ENCODE measurements around the gene ZNF26.
"Not testable (repeated sequence)": the region's sequence is repeated elsewhere in the genome, so short reads cannot be mapped to it uniquely, and the experiment has no call there.

The ZNF26 gene

GRCh38 chr12:132955094-132956010, 30.8 kb upstream of the ZNF26 start:
- no peaks in the 10 kb centered on the region for H3K27me3 ChIP-seq (ENCODE audit: control insufficient read depth, insufficient read depth, low read length)
- peak overlapping the region; percentile 91 for H3K4me3 ChIP-seq (ENCODE audit: low read depth, low read length)
- no peaks in the 10 kb centered on the region for H3K36me3 ChIP-seq (ENCODE audit: control insufficient read depth, insufficient read depth, low read length)
- H3K9ac ChIP-seq, result no peak overlapping the region
- no peak for TF ChIP-seq CTCF (IDR thresholded peaks at IDR 0.05)
- peak overlapping the region; percentile 78 for H2AFZ ChIP-seq
- no peaks in the 10 kb centered on the region for H3K4me1 ChIP-seq
- H3K27ac ChIP-seq, result peak overlapping the region; percentile 49
- peak overlapping the region; percentile 87 for H3K4me2 ChIP-seq (ENCODE audit: low read length)
- peaks cover 2% of the 10 kb centered on the region for H3K79me2 ChIP-seq
- no peaks in the 10 kb centered on the region for H3K9me3 ChIP-seq (ENCODE audit: control insufficient read depth, low read length)

GRCh38 chr12:132956011-132956788, 30.0 kb upstream of the ZNF26 start, which contains the start of gene ZNF605:
Gene ZNF605 (minus strand): TSS chr12:132956306. CDS start chr12:132945635, 10,671 bp downstream.
- H3K27me3 ChIP-seq (ENCODE audit: control insufficient read depth, insufficient read depth, low read length), result no peaks in the 10 kb centered on the region
- peak within 1 kb of the TSS; percentile 87 for H3K4me2 ChIP-seq (ENCODE audit: low read length)
- H3K9me3 ChIP-seq (ENCODE audit: control insufficient read depth, low read length), result no peaks in the 10 kb centered on the region
- H3K36me3 ChIP-seq (ENCODE audit: control insufficient read depth, insufficient read depth, low read length), result no peaks in the 10 kb centered on the region
- peak within 1 kb of the TSS; percentile 69 for H3K27ac ChIP-seq
- no peak for TF ChIP-seq CTCF (IDR thresholded peaks at IDR 0.05)
- H3K4me3 ChIP-seq (ENCODE audit: low read depth, low read length), result peak within 1 kb of the TSS; percentile 91
- peaks cover 2% of the 10 kb centered on the region for H3K79me2 ChIP-seq
- no peaks in the 10 kb centered on the region for H3K4me1 ChIP-seq
- H2AFZ ChIP-seq, result peak within 1 kb of the TSS; percentile 86
- H3K9ac ChIP-seq, result no peak within 1 kb of the TSS

- H3K36me3 ChIP-seq (ENCODE audit: control insufficient read depth, insufficient read depth, low read length); H3K27me3 ChIP-seq (ENCODE audit: control insufficient read depth, insufficient read depth, low read length); H3K27ac ChIP-seq; H2AFZ ChIP-seq; H3K4me3 ChIP-seq (ENCODE audit: low read depth, low read length); H3K4me2 ChIP-seq (ENCODE audit: low read length); H3K9ac ChIP-seq; H3K4me1 ChIP-seq; H3K9me3 ChIP-seq (ENCODE audit: control insufficient read depth, low read length); H3K79me2 ChIP-seq: not testable (repeated sequence)
Observed at GRCh38 chr12:132961790-132962189, 24.4 kb upstream of the ZNF26 start.

- H3K9ac ChIP-seq; H3K27ac ChIP-seq; H2AFZ ChIP-seq; H3K9me3 ChIP-seq (ENCODE audit: control insufficient read depth, low read length); H3K79me2 ChIP-seq; H3K4me1 ChIP-seq; H3K36me3 ChIP-seq (ENCODE audit: control insufficient read depth, insufficient read depth, low read length); H3K4me2 ChIP-seq (ENCODE audit: low read length); H3K4me3 ChIP-seq (ENCODE audit: low read depth, low read length); H3K27me3 ChIP-seq (ENCODE audit: control insufficient read depth, insufficient read depth, low read length): not testable (repeated sequence)
- peak; percentile 8 for TF ChIP-seq CTCF (IDR thresholded peaks at IDR 0.05)
Observed at GRCh38 chr12:132963947-132964346, 22.2 kb upstream of the ZNF26 start.

- H3K79me2 ChIP-seq, result no peaks in the 10 kb centered on the region
- no peak overlapping the region for H3K4me2 ChIP-seq (ENCODE audit: low read length)
- H3K36me3 ChIP-seq (ENCODE audit: control insufficient read depth, insufficient read depth, low read length), result no peaks in the 10 kb centered on the region
- no peaks in the 10 kb centered on the region for H3K4me1 ChIP-seq
- no peak for TF ChIP-seq CTCF (IDR thresholded peaks at IDR 0.05)
- no peak overlapping the region for H3K4me3 ChIP-seq (ENCODE audit: low read depth, low read length)
- H3K9ac ChIP-seq, result no peak overlapping the region
- no peaks in the 10 kb centered on the region for H3K27me3 ChIP-seq (ENCODE audit: control insufficient read depth, insufficient read depth, low read length)
- no peak overlapping the region for H2AFZ ChIP-seq
- H3K27ac ChIP-seq, result no peak overlapping the region
- no peaks in the 10 kb centered on the region for H3K9me3 ChIP-seq (ENCODE audit: control insufficient read depth, low read length)
Observed at GRCh38 chr12:132965796-132966195, 20.4 kb upstream of the ZNF26 start.
